HG03159 (cell line): ENCODE measurements around the gene RTP2.

ENCODE experiments used
- ATAC-seq: cut with Tn5 transposase; IDR thresholded peaks from one replicate; pipeline ENCODE4 v1.9.1; 2021; ENCODE audit warnings: mild to moderate bottlenecking, moderate library complexity; ENCODE audit not compliant: unreplicated experiment

RTP2 gene

DNA sequence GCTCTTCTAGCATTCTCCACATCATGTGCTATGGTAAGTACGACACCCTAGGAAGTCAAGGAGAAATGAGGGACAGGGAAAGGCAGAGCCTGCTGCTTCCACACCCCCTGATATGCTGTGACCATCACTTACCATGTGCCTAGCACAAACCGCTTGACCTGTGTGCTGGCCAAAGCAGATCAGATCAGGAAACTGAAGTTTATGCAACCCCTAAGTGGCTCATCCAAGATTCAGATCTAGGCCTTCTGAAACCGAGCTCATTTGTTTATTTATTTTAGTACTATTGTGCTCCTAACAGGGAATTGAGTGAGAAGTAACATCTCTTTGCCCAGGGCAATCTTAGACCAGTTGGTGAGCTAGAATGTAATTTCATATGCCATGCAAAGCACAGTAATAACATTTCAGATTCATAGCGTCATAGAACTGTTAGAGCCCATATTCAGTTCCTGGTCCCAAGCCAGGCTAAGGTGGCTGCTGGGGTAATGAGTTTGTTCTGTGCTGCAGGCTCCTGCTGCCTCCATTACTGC is at the start of gene RTP2:
RTP2 (minus strand) TSS at position 51 of the 527 bp plus-strand sequence. CDS start 429 bp downstream, outside the sequence.
- no peak for ATAC-seq

- ATAC-seq = no peak
Observed at GRCh38 chr3:187750513-187751123, 48.3 kb upstream of the RTP2 start.

- ATAC-seq = no peak
Observed at GRCh38 chr3:187750006-187750512, 47.7 kb upstream of the RTP2 start.

GRCh38 chr3:187748050-187748481 is 45.7 kb upstream of the RTP2 start:
- ATAC-seq = peak; percentile 39

DNA sequence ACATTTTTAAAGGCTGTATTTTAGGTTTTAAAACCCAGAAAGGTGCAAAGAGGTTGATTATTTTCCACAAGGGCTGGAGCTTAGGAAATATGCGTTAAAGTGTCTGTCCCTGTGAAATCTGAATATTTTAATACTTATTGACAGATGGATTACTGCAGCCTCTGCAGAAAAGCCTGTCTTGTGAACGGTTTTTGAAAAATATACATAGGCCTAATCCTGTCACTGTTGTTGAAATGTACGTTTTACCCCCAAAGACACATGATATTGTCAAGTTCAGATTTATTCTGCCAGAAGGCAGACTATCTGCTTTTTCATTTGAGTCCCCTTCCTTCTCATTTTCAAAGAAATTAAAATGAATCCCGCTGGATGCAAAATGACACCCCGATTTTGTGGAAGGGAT is 45.1 kb upstream of the RTP2 start:
- ATAC-seq = no peak

DNA sequence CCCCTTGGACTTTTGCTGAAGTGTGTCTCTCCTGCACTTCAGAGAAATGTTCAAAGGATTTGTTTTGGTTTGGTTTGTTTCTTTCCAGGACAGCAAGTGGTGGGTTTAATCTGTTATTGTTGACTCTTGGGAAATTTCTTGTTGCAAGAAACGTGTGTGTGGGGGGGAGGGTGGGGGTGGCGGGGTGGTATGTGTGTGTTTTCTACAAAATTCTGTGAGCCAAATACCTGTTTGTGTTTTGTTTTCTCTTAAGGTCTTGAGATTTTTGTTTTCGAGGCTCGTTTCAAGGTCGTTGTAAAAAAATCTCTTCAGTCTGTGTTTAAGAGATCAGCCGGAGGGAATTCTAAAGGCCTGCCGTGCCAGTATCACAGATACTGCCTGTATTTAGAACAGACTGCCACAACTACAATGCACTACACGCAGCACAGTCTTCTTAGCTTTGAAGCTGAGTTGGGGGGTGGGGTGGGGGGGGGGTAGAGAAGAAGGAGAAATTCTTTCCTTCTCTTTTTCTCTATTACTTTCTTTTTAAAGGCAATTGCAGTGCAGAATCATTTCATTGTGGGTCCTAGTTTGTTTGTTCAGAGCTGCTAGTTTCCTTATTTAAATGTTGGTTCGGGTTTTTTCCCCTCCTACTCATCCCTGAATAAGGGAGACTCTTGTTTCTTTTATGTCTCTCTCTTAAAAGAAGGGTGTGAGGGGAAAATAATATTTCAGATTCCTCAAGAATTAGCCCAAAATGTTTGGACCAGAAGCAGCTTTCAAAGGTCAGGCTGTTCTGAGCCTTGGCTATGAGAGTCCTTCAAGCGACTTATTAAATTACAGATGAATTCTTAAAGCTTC is 44.3 kb upstream of the RTP2 start:
- ATAC-seq = no peak

GRCh38 chr3:187746059-187746441 is 43.7 kb upstream of the RTP2 start:
- no peak for ATAC-seq

- ATAC-seq = peak; percentile 68
Observed at GRCh38 chr3:187745201-187746058, 43.1 kb upstream of the RTP2 start, which contains the start of gene BCL6. Gene BCL6, minus strand, starts transcription at chr3:187745468. Its CDS starts 11,775 bp downstream, at chr3:187733693.

- ATAC-seq = no peak
Observed at GRCh38 chr3:187744169-187745151, 42.1 kb upstream of the RTP2 start.

- no peak for ATAC-seq
Observed at GRCh38 chr3:187743195-187744141, 41.1 kb upstream of the RTP2 start.

DNA sequence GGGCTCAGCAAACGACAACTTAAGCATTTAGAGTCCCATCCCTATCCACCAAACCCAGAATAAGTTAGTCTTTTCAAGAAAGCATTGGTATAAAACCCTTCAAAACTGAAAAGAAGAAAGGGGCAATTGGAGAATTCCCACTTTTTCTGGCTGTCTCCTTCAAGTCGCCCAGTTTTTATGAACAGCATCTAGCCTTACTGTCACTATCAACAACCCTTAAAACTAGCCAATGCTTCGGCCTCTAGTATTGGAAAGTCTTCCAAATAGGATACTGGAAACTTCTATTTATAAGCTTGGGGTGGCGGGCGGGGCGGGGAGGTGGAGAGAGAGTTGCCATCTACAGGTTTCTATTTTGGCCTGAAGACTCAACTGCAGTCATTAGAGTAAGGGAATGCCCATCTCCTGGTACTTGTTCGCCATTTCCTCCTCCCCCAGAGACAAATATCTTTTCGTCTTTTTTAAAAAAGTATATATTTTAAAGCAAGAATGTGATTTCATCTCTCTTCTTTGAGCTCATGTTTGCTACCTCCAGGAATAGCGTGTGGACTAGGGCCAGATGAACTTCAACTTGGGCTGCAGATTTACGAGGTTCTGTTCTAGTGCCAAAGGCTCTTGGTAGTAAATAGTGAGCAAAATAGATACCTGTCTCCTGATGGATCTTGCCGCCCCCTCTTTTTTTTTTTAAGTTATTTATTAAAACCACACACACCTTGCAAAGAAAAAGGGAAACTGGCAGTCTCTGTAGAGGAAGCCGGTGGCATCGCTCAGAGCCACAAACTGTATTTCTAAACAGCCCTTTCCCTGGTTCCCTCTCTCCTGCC is 40.2 kb upstream of the RTP2 start:
- ATAC-seq = no peak

- ATAC-seq = no peak
Observed at GRCh38 chr3:187741403-187742350, 39.3 kb upstream of the RTP2 start.

GRCh38 chr3:187740421-187741399 is 38.4 kb upstream of the RTP2 start:
- no peak for ATAC-seq

GRCh38 chr3:187739561-187740332 is 37.4 kb upstream of the RTP2 start:
- peak; percentile 40 for ATAC-seq
